22Rv1 (cell line): ENCODE results near the gene ZSCAN12.

Source experiments
- ZFX ChIP-seq: fragments of 450-650 bp; IDR thresholded peaks from 2 replicates; pipeline ENCODE4 v1.6.1; 2017; ENCODE audit warnings: antibody characterized with exemption, borderline replicate concordance
- TF ChIP-seq, protein P1 (sequence below): fragments of 450-650 bp; IDR thresholded peaks from 2 replicates; pipeline ENCODE4 v1.5.1; 2017; ENCODE audit warnings: mild to moderate bottlenecking

DNA sequence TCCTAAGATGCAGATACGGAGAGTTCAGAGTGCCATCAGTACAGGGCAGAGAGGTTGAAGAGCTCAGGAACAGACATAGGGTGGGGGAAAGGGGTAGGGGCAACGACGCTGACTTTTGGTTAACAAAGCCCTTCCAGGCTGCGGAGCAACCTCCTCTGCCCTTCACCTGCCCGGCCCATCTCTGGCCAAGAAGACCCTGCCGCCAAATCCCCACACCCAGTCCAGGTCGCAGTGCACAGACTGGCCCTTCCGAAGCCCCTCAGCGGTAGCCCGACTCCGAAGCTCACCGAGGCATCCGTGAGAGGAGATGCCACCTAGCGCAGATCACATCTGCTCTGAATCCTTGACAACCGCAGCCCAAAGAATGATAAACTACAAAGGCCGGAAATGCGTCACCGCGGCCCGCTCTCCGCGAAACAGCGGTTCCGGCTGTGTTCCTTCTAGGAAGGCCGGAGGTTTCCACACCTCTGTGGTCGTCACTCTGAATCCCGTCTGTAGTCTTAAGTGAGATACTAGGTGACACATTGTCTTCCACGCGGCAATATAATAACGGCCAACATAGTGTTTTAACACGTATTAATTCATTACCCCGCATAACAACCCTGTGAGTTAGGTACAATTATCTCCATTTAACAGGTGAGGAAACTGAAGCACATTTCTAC lies 43.7 kb upstream of the ZSCAN12 start, which contains the start of gene ZSCAN23:
- TF ChIP-seq, protein P1, sequence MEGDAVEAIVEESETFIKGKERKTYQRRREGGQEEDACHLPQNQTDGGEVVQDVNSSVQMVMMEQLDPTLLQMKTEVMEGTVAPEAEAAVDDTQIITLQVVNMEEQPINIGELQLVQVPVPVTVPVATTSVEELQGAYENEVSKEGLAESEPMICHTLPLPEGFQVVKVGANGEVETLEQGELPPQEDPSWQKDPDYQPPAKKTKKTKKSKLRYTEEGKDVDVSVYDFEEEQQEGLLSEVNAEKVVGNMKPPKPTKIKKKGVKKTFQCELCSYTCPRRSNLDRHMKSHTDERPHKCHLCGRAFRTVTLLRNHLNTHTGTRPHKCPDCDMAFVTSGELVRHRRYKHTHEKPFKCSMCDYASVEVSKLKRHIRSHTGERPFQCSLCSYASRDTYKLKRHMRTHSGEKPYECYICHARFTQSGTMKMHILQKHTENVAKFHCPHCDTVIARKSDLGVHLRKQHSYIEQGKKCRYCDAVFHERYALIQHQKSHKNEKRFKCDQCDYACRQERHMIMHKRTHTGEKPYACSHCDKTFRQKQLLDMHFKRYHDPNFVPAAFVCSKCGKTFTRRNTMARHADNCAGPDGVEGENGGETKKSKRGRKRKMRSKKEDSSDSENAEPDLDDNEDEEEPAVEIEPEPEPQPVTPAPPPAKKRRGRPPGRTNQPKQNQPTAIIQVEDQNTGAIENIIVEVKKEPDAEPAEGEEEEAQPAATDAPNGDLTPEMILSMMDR, result no peak
- no peak for TF ChIP-seq ZFX
